ENCODE data around the gene GALR2.
A peak's percentile ranks its signal among the peaks of the same experiment; 100 is the strongest.

GALR2 gene

GRCh38 chr17:76097716-76098295 is 23.2 kb downstream of the GALR2 start:
- DNase-seq = no peak

- no peak for DNase-seq
Measured at GRCh38 chr17:76102944-76103273, 28.3 kb downstream of the GALR2 start.

GRCh38 chr17:76103274-76104139 is 28.9 kb downstream of the GALR2 start, which contains the start of gene EXOC7:
Gene EXOC7, minus strand, starts transcription at chr17:76103787. Its CDS starts 95 bp downstream, at chr17:76103692.
- peak; percentile 89 for DNase-seq

GRCh38 chr17:76104140-76104895 is 29.7 kb downstream of the GALR2 start:
- no peak for DNase-seq

GRCh38 chr17:76104896-76105231 is 30.3 kb downstream of the GALR2 start:
- no peak for DNase-seq

- DNase-seq = no peak
Measured at GRCh38 chr17:76106703-76107102, 32.1 kb downstream of the GALR2 start.

GRCh38 chr17:76107509-76107908 is 32.9 kb downstream of the GALR2 start:
- DNase-seq = no peak

GRCh38 chr17:76111956-76112355 is 37.4 kb downstream of the GALR2 start:
- no peak for DNase-seq

GRCh38 chr17:76115138-76115754 is 40.7 kb downstream of the GALR2 start:
- no peak for DNase-seq

GRCh38 chr17:76119409-76120371 is 45.1 kb downstream of the GALR2 start:
- DNase-seq = no peak

GRCh38 chr17:76120658-76121008 is 46.1 kb downstream of the GALR2 start:
- DNase-seq = no peak

- no peak for DNase-seq
Measured at GRCh38 chr17:76121932-76122430, 47.4 kb downstream of the GALR2 start.

- DNase-seq = no peak
Measured at GRCh38 chr17:76122431-76123190, 48.0 kb downstream of the GALR2 start.

- DNase-seq = no peak
Measured at GRCh38 chr17:76123191-76123499, 48.6 kb downstream of the GALR2 start.

- DNase-seq = no peak
Measured at GRCh38 chr17:76123749-76124581, 49.4 kb downstream of the GALR2 start.

- no peak for DNase-seq
Measured at GRCh38 chr17:76124582-76125390, 50.2 kb downstream of the GALR2 start.

GRCh38 chr17:76125391-76125675 is 50.8 kb downstream of the GALR2 start:
- DNase-seq = no peak

- no peak for DNase-seq
Measured at GRCh38 chr17:76125922-76126321, 51.3 kb downstream of the GALR2 start.
